HCT116 (cell line): ENCODE measurements around the gene CDYL2.

Experiments
- EGR1 ChIP-seq: IDR thresholded peaks from 2 replicates; pipeline ENCODE4 v1.6.1; 2012; ENCODE audit warnings: low read depth
- EZH2 ChIP-seq: fragments of 200-600 bp; sonication (generic); IDR thresholded peaks from 2 replicates; pipeline ENCODE4 v1.6.1; 2017; ENCODE audit warnings: antibody characterized with exemption, mixed run types
- EZH2phosphoT487 ChIP-seq: fragments of 200-600 bp; IDR thresholded peaks from 2 replicates; pipeline ENCODE4 v1.6.1; 2018; ENCODE audit warnings: antibody characterized with exemption, borderline replicate concordance
- JUND ChIP-seq: IDR thresholded peaks from 2 replicates; pipeline ENCODE4 v1.6.1; 2012
- POLR2A ChIP-seq: IDR thresholded peaks from 2 replicates; pipeline ENCODE4 v1.7.0; 2011; ENCODE audit warnings: borderline replicate concordance; ENCODE audit not compliant: insufficient read depth, insufficient read length; ENCODE audit errors: extremely low read depth
- POLR2AphosphoS5 ChIP-seq: IDR thresholded peaks from 2 replicates; pipeline ENCODE4 v1.6.1; 2011; ENCODE audit warnings: mild to moderate bottlenecking, low read depth, low read length, moderate library complexity
- RAD21 ChIP-seq: IDR thresholded peaks from 2 replicates; pipeline ENCODE4 v1.6.1; 2012; ENCODE audit warnings: low read depth, mild to moderate bottlenecking
- SIN3A ChIP-seq: IDR thresholded peaks from 2 replicates; pipeline ENCODE4 v1.6.1; 2012; ENCODE audit warnings: low read depth
- TCF7L2 ChIP-seq: IDR thresholded peaks from 2 replicates; pipeline ENCODE4 v1.7.0; 2011; ENCODE audit warnings: borderline replicate concordance, inconsistent platforms; ENCODE audit not compliant: insufficient read depth, insufficient read length; ENCODE audit errors: extremely low read depth
- ZNF274 ChIP-seq: fragments of 200-500 bp; sonication (Bioruptor generic); IDR thresholded peaks from 2 replicates; pipeline ENCODE4 v1.6.1; 2014; ENCODE audit warnings: mild to moderate bottlenecking, low read depth, low read length, inconsistent platforms
- TF ChIP-seq, protein P1 (sequence below), 3 experiments: fragments of 200-600 bp in 1 of 3; sonication (generic) in 1 of 3; IDR thresholded peaks in 2 of 3; conservative IDR thresholded peaks in 1 of 3; 2 replicates each; pipeline ENCODE4 v1.5.1; 2012 to 2017; ENCODE audit warnings: low read depth in 2 of 3, low read length in 2 of 3, antibody characterized with exemption in 1 of 3, borderline replicate concordance in 1 of 3, control low read depth in 1 of 3, mild to moderate bottlenecking in 1 of 3, mixed read lengths in 1 of 3, mixed run types in 1 of 3, moderate library complexity in 1 of 3; ENCODE audit not compliant: insufficient read depth in 1 of 3
- TF ChIP-seq, protein P2 (sequence below): IDR thresholded peaks from 2 replicates; pipeline ENCODE4 v1.6.1; 2012

DNA sequence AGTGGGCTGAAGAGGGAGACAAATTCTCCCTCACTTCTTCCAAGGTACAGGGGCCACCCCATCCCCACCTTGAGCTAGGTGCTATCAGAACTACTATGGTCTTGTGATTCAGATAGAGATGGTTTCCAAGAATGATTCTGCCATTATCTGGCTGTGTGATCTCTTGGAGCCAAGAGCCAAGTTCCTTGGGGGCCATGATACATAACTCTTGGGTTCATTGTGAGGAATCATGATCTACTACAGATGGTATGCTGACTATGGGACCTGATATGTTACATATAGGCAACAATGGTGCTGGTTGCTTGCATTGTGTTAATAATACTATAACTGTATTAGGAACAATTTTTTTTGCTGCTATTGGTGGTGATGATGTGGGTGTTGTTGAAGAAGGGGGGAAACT, 217.9 kb downstream of the CDYL2 start:
- TF ChIP-seq POLR2AphosphoS5, result no peak
- no peak for TF ChIP-seq EZH2
- TF ChIP-seq, protein P1, sequence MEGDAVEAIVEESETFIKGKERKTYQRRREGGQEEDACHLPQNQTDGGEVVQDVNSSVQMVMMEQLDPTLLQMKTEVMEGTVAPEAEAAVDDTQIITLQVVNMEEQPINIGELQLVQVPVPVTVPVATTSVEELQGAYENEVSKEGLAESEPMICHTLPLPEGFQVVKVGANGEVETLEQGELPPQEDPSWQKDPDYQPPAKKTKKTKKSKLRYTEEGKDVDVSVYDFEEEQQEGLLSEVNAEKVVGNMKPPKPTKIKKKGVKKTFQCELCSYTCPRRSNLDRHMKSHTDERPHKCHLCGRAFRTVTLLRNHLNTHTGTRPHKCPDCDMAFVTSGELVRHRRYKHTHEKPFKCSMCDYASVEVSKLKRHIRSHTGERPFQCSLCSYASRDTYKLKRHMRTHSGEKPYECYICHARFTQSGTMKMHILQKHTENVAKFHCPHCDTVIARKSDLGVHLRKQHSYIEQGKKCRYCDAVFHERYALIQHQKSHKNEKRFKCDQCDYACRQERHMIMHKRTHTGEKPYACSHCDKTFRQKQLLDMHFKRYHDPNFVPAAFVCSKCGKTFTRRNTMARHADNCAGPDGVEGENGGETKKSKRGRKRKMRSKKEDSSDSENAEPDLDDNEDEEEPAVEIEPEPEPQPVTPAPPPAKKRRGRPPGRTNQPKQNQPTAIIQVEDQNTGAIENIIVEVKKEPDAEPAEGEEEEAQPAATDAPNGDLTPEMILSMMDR (IDR thresholded peaks at IDR 0.05 in 2 of 3, conservative IDR thresholded peaks at IDR 0.05 in 1 of 3; ENCODE audit: borderline replicate concordance in 1 of 3, insufficient read depth in 1 of 3, low read depth in 2 of 3, low read length in 2 of 3), result no peak
- TF ChIP-seq ZNF274, result no peak
- TF ChIP-seq POLR2A, result no peak
- no peak for TF ChIP-seq EZH2phosphoT487
- TF ChIP-seq RAD21, result no peak
- TF ChIP-seq TCF7L2, result no peak
- TF ChIP-seq, protein P2, sequence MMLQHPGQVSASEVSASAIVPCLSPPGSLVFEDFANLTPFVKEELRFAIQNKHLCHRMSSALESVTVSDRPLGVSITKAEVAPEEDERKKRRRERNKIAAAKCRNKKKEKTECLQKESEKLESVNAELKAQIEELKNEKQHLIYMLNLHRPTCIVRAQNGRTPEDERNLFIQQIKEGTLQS, result no peak
- no peak for TF ChIP-seq SIN3A
- no peak for TF ChIP-seq JUND
- no peak for TF ChIP-seq EGR1
